Gastroesophageal sphincter (tissue), 3 donors: ENCODE measurements around the gene CTNNBL1.

Source experiments
- POLR2A ChIP-seq, 2 donors: fragments of 450-650 bp; IDR thresholded peaks; one replicate each; pipeline ENCODE4 v1.6.1; 2017; ENCODE audit warnings: antibody characterized with exemption in 2 of 2, mild to moderate bottlenecking in 2 of 2, moderate library complexity in 1 of 2
- POLR2AphosphoS5 ChIP-seq: sonication (generic); formaldehyde crosslinking; IDR thresholded peaks from one replicate; pipeline ENCODE4 v1.6.1; 2017; ENCODE audit warnings: antibody characterized with exemption
- TF ChIP-seq, protein P1 (sequence below), 4 experiments: fragments of 200-600 bp in 2 of 4; fragments of 450-650 bp in 2 of 4; sonication (generic) in 1 of 4; IDR thresholded peaks; one replicate each; pipeline ENCODE4 v1.5.1; 2017 to 2019; ENCODE audit warnings: antibody characterized with exemption in 4 of 4, mild to moderate bottlenecking in 2 of 4, moderate library complexity in 2 of 4

DNA sequence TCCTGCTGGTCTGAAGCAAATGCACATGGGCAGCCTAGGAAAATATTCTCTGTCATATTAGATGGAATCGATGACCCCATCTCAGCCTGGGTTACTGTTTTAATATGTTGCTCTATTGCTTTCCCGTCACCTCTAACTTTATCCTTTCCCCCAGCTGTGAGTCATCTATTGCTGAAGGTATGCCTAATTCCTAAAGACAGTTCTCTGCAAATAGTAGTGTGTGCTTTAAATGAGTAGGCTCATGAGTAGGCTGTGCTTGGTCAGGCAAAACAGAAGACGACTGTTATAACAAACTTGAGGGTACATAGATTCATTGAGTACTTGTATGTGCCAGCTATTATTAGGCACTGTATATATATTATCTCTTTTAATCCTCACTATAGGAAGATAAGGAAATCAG is 47.2 kb downstream of the CTNNBL1 start:
- TF ChIP-seq, protein P1, sequence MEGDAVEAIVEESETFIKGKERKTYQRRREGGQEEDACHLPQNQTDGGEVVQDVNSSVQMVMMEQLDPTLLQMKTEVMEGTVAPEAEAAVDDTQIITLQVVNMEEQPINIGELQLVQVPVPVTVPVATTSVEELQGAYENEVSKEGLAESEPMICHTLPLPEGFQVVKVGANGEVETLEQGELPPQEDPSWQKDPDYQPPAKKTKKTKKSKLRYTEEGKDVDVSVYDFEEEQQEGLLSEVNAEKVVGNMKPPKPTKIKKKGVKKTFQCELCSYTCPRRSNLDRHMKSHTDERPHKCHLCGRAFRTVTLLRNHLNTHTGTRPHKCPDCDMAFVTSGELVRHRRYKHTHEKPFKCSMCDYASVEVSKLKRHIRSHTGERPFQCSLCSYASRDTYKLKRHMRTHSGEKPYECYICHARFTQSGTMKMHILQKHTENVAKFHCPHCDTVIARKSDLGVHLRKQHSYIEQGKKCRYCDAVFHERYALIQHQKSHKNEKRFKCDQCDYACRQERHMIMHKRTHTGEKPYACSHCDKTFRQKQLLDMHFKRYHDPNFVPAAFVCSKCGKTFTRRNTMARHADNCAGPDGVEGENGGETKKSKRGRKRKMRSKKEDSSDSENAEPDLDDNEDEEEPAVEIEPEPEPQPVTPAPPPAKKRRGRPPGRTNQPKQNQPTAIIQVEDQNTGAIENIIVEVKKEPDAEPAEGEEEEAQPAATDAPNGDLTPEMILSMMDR (IDR thresholded peaks at IDR 0.05) = no peak
- TF ChIP-seq POLR2A (IDR thresholded peaks at IDR 0.05) = no peak
- no peak for TF ChIP-seq POLR2AphosphoS5
